SJSA1 (cell line): ENCODE data around the gene TTC16. TPM values are rescaled to one million over a fixed set of nuclear protein-coding genes. Genes with fewer than 3 reads are reported as not detected.
A peak's percentile ranks its signal among the peaks of the same experiment; 100 is the strongest.

Experiments
- DNase-seq, 2 experiments: peaks; one replicate each; pipeline ENCODE4 v3.0.0-alpha.2; 2015 to 2020; ENCODE audit warnings: low spot score in 2 of 2, low read depth in 1 of 2
- H3K27ac ChIP-seq: fragments of 250-450 bp; sonication (Bioruptor Pico); 2 replicates; pipeline ENCODE4 v1.5.1; 2020; ENCODE audit warnings: mild to moderate bottlenecking, moderate library complexity
- H3K27me3 ChIP-seq: fragments of 250-450 bp; sonication (Bioruptor Pico); replicated peaks from 2 replicates; pipeline ENCODE4 v1.5.1; 2020; ENCODE audit warnings: mild to moderate bottlenecking, moderate library complexity
- H3K36me3 ChIP-seq: fragments of 250-450 bp; sonication (Bioruptor Pico); 2 replicates; pipeline ENCODE4 v1.5.1; 2020; ENCODE audit warnings: mild to moderate bottlenecking
- H3K4me1 ChIP-seq: fragments of 250-450 bp; sonication (Bioruptor Pico); replicated peaks from 2 replicates; pipeline ENCODE4 v1.6.1; 2021; ENCODE audit warnings: mild to moderate bottlenecking
- H3K4me3 ChIP-seq: fragments of 250-450 bp; sonication (Bioruptor Pico); 2 replicates; pipeline ENCODE4 v1.5.1; 2020; ENCODE audit warnings: mild to moderate bottlenecking
- H3K9me3 ChIP-seq: fragments of 250-450 bp; sonication (Bioruptor Pico); replicated peaks from 2 replicates; pipeline ENCODE4 v1.5.1; 2020; ENCODE audit warnings: mild to moderate bottlenecking
- total RNA-seq: library from RNA; depleted of rRNA; stranded (reverse); fragments of >200 nt; shearing (Covaris generic); gene quantifications from 2 replicates; pipeline ENCODE4 v1.2.3, GENCODE V29; 2014

Gene TTC16
- total RNA-seq, 1 experiment from 2014 or later, result not detected

DNA sequence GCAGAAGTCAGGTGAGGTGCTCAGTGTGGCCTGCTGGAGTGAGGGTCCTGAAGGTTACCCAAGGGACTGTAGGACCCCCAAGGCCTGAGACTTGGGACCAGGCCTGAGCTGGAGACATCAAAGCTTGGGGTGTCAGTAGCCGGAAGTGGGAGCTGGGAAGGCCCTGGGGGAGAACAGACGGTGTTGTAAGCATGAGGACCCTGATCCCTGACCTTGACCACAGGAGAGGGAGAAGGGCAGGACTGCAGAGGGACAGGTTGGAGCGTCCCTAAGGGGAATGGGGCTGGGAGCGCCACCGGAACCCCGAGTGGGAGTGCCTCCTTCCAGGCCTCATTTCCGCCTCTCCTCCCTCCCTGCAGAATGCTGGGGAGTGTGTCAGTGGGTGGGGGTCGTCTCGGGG is 533 bp downstream of the TTC16 start:
- Histone ChIP-seq H3K27ac (peak overlapping the region; percentile 54), H3K36me3 (peaks cover 7% of the 10 kb centered on the region; the same call in 1 of the 2 replicates), H3K4me1 (peaks cover 24% of the 10 kb centered on the region), H3K9me3 (no peaks in the 10 kb centered on the region), H3K4me3 (no peak overlapping the region), H3K27me3 (no peaks in the 10 kb centered on the region)
- DNase-seq, result peak in 1 of 2 experiments; percentile 28

DNA sequence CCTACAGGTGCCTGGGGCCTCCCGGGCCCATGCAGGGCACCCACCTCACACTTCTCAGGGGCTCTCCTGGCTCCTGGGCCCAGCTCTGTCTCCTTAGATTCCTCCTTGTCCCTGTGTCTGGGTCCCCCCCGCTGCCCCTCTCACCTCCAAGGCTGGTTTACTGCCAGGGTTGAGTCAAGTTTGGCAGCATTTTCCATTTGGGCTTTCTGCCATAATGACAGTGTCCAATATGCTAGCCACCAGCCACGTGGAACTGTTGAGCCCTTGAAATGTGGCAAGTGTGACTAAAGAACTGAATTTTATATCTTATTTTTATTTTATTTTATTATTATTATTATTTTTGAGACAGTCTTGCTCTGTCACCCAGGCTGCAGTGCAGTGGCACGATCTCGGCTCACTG is 1.9 kb downstream of the TTC16 start:
- no peak for DNase-seq
- H3K4me3 ChIP-seq, result no peak overlapping the region
- H3K9me3 ChIP-seq, result no peaks in the 10 kb centered on the region
- no peak overlapping the region for H3K27ac ChIP-seq
- peaks cover 33% of the 10 kb centered on the region for H3K4me1 ChIP-seq
- H3K27me3 ChIP-seq, result no peaks in the 10 kb centered on the region
- H3K36me3 ChIP-seq, result peaks cover 7% of the 10 kb centered on the region; the same call in 1 of the 2 replicates

DNA sequence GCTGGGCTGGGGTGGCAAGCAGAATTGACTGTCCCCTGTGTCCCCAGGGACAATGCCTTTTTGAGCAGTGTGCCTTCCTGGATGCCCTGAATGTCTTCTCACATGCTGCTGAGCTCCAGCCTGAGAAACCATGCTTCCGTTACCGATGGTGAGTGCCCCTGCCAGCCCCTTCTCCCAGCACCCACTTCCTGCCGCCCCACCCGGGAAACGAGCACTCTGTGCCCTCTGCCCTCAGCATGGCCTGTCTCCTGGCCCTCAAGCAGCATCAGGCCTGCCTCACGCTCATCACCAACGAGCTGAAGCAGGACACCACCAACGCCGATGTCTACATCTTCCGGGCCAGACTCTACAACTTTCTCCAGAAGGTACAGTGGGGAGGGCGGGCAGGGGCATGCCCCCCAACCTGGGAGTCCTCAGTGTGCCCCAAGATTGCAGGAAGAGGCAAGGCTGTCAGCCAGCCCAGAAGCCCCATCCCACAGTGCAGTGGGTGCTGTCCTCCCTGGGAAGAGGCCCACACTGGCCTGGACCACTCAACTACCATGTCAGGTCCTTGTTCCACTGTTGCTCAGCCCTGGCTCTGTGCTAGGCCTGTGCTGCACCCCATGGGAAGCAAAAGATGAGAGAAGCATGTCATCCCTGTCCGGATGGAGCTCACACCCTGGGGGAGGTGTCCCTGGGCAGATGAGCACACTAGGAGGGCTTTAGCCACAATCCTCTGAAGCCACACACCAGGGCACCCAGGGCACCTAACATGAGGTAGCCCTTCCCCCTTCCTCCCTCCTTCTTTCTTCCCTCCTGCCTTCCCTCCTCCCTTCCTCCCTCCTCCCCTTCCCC is 4.4 kb downstream of the TTC16 start:
- Histone ChIP-seq H3K9me3 (no peaks in the 10 kb centered on the region), H3K4me3 (no peak overlapping the region), H3K27ac (no peak overlapping the region), H3K27me3 (no peaks in the 10 kb centered on the region), H3K36me3 (no peaks in the 10 kb centered on the region; the same call in 1 of the 2 replicates), H3K4me1 (peaks cover 27% of the 10 kb centered on the region)
- DNase-seq, result no peak

GRCh38 chr9:127720865-127721227 is 5.0 kb downstream of the TTC16 start:
- H3K4me1 ChIP-seq, result peaks cover 26% of the 10 kb centered on the region
- H3K4me3 ChIP-seq, result no peak overlapping the region
- DNase-seq, result no peak
- no peaks in the 10 kb centered on the region for H3K9me3 ChIP-seq
- H3K27me3 ChIP-seq, result no peaks in the 10 kb centered on the region
- H3K36me3 ChIP-seq, result no peaks in the 10 kb centered on the region
- H3K27ac ChIP-seq, result 0 out of 2 replicates have a peak overlapping the region, but pooled peaks have one; percentile 42

DNA sequence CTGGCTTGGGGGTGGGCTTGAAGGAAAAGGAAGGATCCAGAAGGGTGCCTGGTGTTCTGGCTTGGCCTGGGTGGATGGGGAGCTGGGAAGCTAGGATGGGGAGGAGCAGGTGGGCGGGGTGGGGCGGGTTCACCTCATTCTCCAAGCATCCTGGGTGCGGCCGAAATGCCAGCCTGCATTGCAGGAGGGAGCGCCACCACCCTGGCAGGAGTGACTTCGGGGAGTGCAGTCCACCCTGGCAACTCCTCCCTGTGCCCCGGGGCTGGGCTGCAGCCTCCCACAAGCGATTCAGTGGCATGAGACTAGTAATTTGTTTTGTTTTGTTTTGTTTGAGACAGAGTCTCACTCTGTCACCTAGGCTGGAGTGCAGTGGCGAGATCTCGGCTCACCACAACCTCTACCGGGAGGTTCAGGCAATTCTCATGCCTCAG is 5.5 kb downstream of the TTC16 start:
- H3K36me3 ChIP-seq, result no peaks in the 10 kb centered on the region
- peak in 1 of 2 experiments; percentile 20 for DNase-seq
- peaks cover 21% of the 10 kb centered on the region for H3K4me1 ChIP-seq
- no peaks in the 10 kb centered on the region for H3K9me3 ChIP-seq
- H3K27ac ChIP-seq, result 0 out of 2 replicates have a peak overlapping the region, but pooled peaks have one; percentile 42
- no peak overlapping the region for H3K4me3 ChIP-seq
- H3K27me3 ChIP-seq, result no peaks in the 10 kb centered on the region

DNA sequence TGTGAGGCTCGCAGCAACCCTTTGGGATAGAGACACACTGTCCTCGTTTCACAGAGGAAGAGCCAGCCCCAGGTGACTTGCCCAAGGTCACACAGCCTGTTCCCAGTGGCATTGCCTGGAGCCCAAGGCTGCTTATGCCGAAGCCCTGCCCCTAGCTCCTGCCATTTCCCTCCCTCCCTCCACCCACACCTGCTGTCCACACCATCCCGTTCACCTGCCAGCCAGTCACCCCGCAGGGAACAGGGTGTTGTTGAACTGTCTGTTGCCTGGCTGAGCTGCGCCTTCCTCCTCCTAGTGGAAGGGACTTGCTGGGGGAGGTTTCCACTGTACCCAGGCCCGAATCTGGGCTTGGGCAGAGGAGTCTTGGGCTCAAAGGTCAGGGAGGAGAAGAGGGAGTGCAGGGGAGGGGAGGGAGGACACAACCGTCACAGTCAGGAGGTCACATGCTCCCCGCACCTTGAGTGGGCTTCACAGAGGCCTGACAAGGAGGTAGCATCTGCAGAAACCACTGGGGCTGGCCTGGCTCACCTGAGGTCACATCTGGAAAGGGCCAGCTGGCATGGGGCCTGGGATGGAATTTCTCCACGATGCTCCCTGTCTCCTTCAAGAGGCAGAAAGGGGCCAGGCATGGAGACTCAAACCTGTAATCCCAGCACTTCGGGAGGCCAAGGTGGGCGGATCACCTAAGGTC is 6.3 kb downstream of the TTC16 start:
- Histone ChIP-seq H3K36me3 (no peaks in the 10 kb centered on the region), H3K9me3 (no peaks in the 10 kb centered on the region), H3K4me3 (no peak overlapping the region), H3K4me1 (peaks cover 21% of the 10 kb centered on the region), H3K27ac (no peak overlapping the region), H3K27me3 (no peaks in the 10 kb centered on the region)
- DNase-seq, result no peak

- H3K36me3 ChIP-seq, result no peaks in the 10 kb centered on the region
- no peak overlapping the region for H3K4me3 ChIP-seq
- peaks cover 21% of the 10 kb centered on the region for H3K4me1 ChIP-seq
- no peak for DNase-seq
- no peak overlapping the region for H3K27ac ChIP-seq
- no peaks in the 10 kb centered on the region for H3K9me3 ChIP-seq
- no peaks in the 10 kb centered on the region for H3K27me3 ChIP-seq
Measured at GRCh38 chr9:127723013-127723412, 7.1 kb downstream of the TTC16 start.

GRCh38 chr9:127723444-127723843 is 7.6 kb downstream of the TTC16 start:
- Histone ChIP-seq H3K27ac (no peak overlapping the region), H3K4me3 (no peak overlapping the region), H3K4me1 (peaks cover 21% of the 10 kb centered on the region), H3K36me3 (no peaks in the 10 kb centered on the region), H3K9me3 (no peaks in the 10 kb centered on the region), H3K27me3 (no peaks in the 10 kb centered on the region)
- DNase-seq, result no peak

DNA sequence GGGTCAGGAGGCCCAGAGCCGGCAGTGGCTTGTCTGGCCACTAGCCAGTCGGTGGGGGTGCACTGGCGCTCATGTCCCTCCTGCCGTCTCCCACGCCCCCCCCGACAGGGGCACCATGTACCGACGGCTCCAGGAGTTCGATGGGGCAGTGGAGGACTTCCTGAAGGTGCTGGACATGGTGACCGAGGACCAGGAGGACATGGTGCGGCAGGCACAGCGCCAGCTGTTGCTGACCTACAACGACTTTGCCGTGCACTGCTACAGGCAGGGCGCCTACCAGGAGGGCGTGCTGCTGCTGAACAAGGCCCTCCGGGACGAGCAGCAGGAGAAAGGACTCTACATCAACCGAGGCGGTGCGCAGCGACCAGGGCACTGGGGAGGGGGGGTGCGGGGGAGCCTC is 8.1 kb downstream of the TTC16 start:
- H3K27me3 ChIP-seq, result no peaks in the 10 kb centered on the region
- peaks cover 21% of the 10 kb centered on the region for H3K4me1 ChIP-seq
- H3K27ac ChIP-seq, result no peak overlapping the region
- no peak for DNase-seq
- no peak overlapping the region for H3K4me3 ChIP-seq
- H3K9me3 ChIP-seq, result no peaks in the 10 kb centered on the region
- no peaks in the 10 kb centered on the region for H3K36me3 ChIP-seq

GRCh38 chr9:127726871-127727270 is 11.0 kb downstream of the TTC16 start:
- H3K9me3 ChIP-seq, result no peaks in the 10 kb centered on the region
- peaks cover 28% of the 10 kb centered on the region for H3K4me1 ChIP-seq
- no peak overlapping the region for H3K27ac ChIP-seq
- no peak for DNase-seq
- peaks cover 6% of the 10 kb centered on the region for H3K36me3 ChIP-seq
- no peaks in the 10 kb centered on the region for H3K27me3 ChIP-seq
- no peak overlapping the region for H3K4me3 ChIP-seq

- Histone ChIP-seq H3K4me3 (no peak overlapping the region), H3K36me3 (peaks cover 24% of the 10 kb centered on the region), H3K9me3 (no peaks in the 10 kb centered on the region), H3K27me3 (no peaks in the 10 kb centered on the region), H3K27ac (no peak overlapping the region), H3K4me1 (peaks cover 43% of the 10 kb centered on the region)
- no peak for DNase-seq
Measured at GRCh38 chr9:127728808-127729207, 12.9 kb downstream of the TTC16 start.

DNA sequence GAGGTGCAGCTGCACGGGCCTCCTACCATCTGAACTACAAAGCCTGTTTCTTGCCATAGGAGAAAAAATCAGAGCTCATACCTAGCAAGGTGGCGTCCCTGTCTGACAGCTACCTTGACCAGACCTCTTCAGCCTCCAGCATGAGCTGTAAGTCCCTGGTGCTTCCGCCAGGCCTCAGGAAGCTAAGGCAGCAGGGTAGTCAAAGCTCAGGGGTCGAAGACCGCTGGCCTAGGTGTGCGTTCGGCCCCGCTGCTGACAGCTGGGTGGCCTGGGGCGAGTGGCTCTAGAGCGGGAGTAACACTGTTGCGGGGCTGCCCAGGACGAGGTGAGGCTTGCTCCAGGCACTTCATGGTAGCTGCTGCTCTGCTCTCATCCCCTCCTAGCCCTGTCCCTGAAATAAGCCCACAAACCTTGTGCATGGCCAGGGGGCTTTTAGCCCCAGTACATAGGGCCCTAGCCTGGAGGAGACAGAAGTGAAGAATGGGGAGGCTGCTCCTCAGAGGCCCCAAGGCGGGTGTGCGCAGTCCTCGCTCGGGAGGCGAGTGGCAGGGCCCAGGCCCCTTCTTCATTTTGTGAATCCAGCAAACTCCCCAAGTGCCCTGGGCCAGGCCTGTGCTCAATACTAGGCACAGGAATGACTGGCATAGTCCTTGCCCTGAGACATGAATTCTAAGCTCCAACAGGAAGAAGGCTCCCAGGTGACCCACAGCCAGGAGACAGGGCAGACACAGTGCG is 13.8 kb downstream of the TTC16 start:
- no peak overlapping the region for H3K4me3 ChIP-seq
- peaks cover 52% of the 10 kb centered on the region for H3K4me1 ChIP-seq
- no peaks in the 10 kb centered on the region for H3K27me3 ChIP-seq
- no peaks in the 10 kb centered on the region for H3K9me3 ChIP-seq
- peak overlapping the region; percentile 73 for H3K27ac ChIP-seq
- peaks cover 29% of the 10 kb centered on the region for H3K36me3 ChIP-seq
- no peak for DNase-seq

GRCh38 chr9:127730262-127730661 is 14.4 kb downstream of the TTC16 start:
- no peak for DNase-seq
- H3K4me1 ChIP-seq, result peaks cover 55% of the 10 kb centered on the region

More at GRCh38 chr9:127730262-127730661, 14.4 kb downstream of the TTC16 start:
- H3K9me3 ChIP-seq, result no peaks in the 10 kb centered on the region
- no peak overlapping the region for H3K4me3 ChIP-seq
- peak overlapping the region; percentile 73 for H3K27ac ChIP-seq
- peaks cover 29% of the 10 kb centered on the region for H3K36me3 ChIP-seq
- no peaks in the 10 kb centered on the region for H3K27me3 ChIP-seq
